Astrocyte (in vitro differentiated cells and primary cell): ENCODE results near the gene HSPA8. TPM values are rescaled to one million over a fixed set of nuclear protein-coding genes. Genes with fewer than 3 reads are reported as not detected.

Source experiments
- DNase-seq: peaks from one replicate; pipeline ENCODE4 v3.0.0-alpha.2; 2010; ENCODE audit warnings: low read depth
- FAIRE-seq: peaks from 2 replicates; lab custom pipeline; 2011; peaks lifted over from hg19 to GRCh38; lab: Jason Lieb, UNC
- H2AFZ ChIP-seq: 2 replicates; pipeline ENCODE4 v1.6.0; 2012; ENCODE audit warnings: low read depth, low read length, inconsistent platforms
- H3K27ac ChIP-seq: 2 replicates; pipeline ENCODE4 v1.5.1; 2011; ENCODE audit warnings: low read depth, low read length, inconsistent platforms
- H3K27me3 ChIP-seq: 2 replicates; pipeline ENCODE4 v1.6.0; 2011; ENCODE audit warnings: low read length, inconsistent platforms; ENCODE audit not compliant: insufficient read depth
- H3K36me3 ChIP-seq: 2 replicates; pipeline ENCODE4 v1.5.1; 2011; ENCODE audit warnings: low read length, inconsistent platforms; ENCODE audit not compliant: insufficient read depth
- H3K4me1 ChIP-seq: 2 replicates; pipeline ENCODE4 v1.5.1; 2011; ENCODE audit warnings: low read length, inconsistent platforms; ENCODE audit not compliant: insufficient read depth
- H3K4me2 ChIP-seq: 2 replicates; pipeline ENCODE4 v1.6.0; 2012; ENCODE audit warnings: low read length, inconsistent platforms
- H3K4me3 ChIP-seq: 2 replicates; pipeline ENCODE4 v1.5.1; 2011; ENCODE audit warnings: low read depth, mild to moderate bottlenecking, low read length, inconsistent platforms; ENCODE audit not compliant: insufficient read depth
- H3K79me2 ChIP-seq: 2 replicates; pipeline ENCODE4 v1.6.0; 2012; ENCODE audit warnings: mild to moderate bottlenecking, low read length, inconsistent platforms; ENCODE audit not compliant: insufficient read depth
- H3K9ac ChIP-seq: 2 replicates; pipeline ENCODE4 v1.6.0; 2012; ENCODE audit warnings: mild to moderate bottlenecking, low read length, inconsistent platforms
- H3K9me3 ChIP-seq: 2 replicates; pipeline ENCODE4 v1.5.1; 2012; ENCODE audit warnings: low read depth, mild to moderate bottlenecking, low read length, inconsistent platforms; ENCODE audit not compliant: insufficient read depth
- H4K20me1 ChIP-seq: 2 replicates; pipeline ENCODE4 v1.6.0; 2012; ENCODE audit warnings: low read length, inconsistent platforms; ENCODE audit not compliant: insufficient read depth
- H3K27ac Mint-ChIP-seq: one replicate; pipeline ENCODE4 v1.8.0; 2021; ENCODE audit warnings: mild to moderate bottlenecking, mixed read lengths; ENCODE audit not compliant: unreplicated experiment
- H3K27me3 Mint-ChIP-seq: one replicate; pipeline ENCODE4 v1.8.0; 2021; ENCODE audit warnings: low read depth, mixed read lengths; ENCODE audit not compliant: unreplicated experiment
- H3K36me3 Mint-ChIP-seq: one replicate; pipeline ENCODE4 v1.8.0; 2021; ENCODE audit warnings: low read depth, mixed read lengths; ENCODE audit not compliant: unreplicated experiment
- H3K4me1 Mint-ChIP-seq: one replicate; pipeline ENCODE4 v1.8.0; 2021; ENCODE audit warnings: low read depth, mixed read lengths; ENCODE audit not compliant: unreplicated experiment
- H3K4me3 Mint-ChIP-seq: one replicate; pipeline ENCODE4 v1.8.0; 2021; ENCODE audit warnings: mild to moderate bottlenecking, moderate library complexity, mixed read lengths; ENCODE audit not compliant: unreplicated experiment
- H3K9me3 Mint-ChIP-seq: one replicate; pipeline ENCODE4 v1.8.0; 2021; ENCODE audit warnings: mild to moderate bottlenecking, mixed read lengths; ENCODE audit not compliant: unreplicated experiment
- EZH2 ChIP-seq: IDR thresholded peaks from 2 replicates; pipeline ENCODE4 v1.6.1; 2012; ENCODE audit warnings: mild to moderate bottlenecking, low read length, inconsistent platforms; ENCODE audit not compliant: insufficient read depth
- total RNA-seq: library from RNA; stranded (reverse); gene quantifications from 2 replicates; pipeline ENCODE4 v1.2.1, GENCODE V29; 2021
- TF ChIP-seq, protein P1 (sequence below): IDR thresholded peaks from 2 replicates; pipeline ENCODE4 v1.5.1; 2011; ENCODE audit warnings: low read depth, mild to moderate bottlenecking, inconsistent platforms, low read length, moderate library complexity; ENCODE audit not compliant: insufficient read depth

Gene HSPA8
- total RNA-seq, 1 donor from 2014 or later, result 1,502 TPM

GRCh38 chr11:123055191-123055901 lies 6.6 kb downstream of the HSPA8 start:
- H2AFZ ChIP-seq, result no peak overlapping the region
- Mint-ChIP-seq H3K4me1 (peaks cover 48% of the 10 kb centered on the region), H3K27ac (peak overlapping the region; percentile 53), H3K27me3 (no peaks in the 10 kb centered on the region), H3K36me3 (peaks cover 25% of the 10 kb centered on the region), H3K9me3 (no peaks in the 10 kb centered on the region), H3K4me3 (peak overlapping the region; percentile 70)
- peaks cover 73% of the 10 kb centered on the region for H4K20me1 ChIP-seq
- no peak overlapping the region for H3K9ac ChIP-seq
- TF ChIP-seq EZH2, result no peak
- TF ChIP-seq, protein P1, sequence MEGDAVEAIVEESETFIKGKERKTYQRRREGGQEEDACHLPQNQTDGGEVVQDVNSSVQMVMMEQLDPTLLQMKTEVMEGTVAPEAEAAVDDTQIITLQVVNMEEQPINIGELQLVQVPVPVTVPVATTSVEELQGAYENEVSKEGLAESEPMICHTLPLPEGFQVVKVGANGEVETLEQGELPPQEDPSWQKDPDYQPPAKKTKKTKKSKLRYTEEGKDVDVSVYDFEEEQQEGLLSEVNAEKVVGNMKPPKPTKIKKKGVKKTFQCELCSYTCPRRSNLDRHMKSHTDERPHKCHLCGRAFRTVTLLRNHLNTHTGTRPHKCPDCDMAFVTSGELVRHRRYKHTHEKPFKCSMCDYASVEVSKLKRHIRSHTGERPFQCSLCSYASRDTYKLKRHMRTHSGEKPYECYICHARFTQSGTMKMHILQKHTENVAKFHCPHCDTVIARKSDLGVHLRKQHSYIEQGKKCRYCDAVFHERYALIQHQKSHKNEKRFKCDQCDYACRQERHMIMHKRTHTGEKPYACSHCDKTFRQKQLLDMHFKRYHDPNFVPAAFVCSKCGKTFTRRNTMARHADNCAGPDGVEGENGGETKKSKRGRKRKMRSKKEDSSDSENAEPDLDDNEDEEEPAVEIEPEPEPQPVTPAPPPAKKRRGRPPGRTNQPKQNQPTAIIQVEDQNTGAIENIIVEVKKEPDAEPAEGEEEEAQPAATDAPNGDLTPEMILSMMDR, result no peak
- DNase-seq, result no peak
- H3K4me3 ChIP-seq, result no peak overlapping the region
- peaks cover 43% of the 10 kb centered on the region for H3K79me2 ChIP-seq
- no peak for FAIRE-seq
- H3K4me1 ChIP-seq, result peaks cover 30% of the 10 kb centered on the region
- H3K27ac ChIP-seq, result no peak overlapping the region
- H3K36me3 ChIP-seq, result peaks cover 53% of the 10 kb centered on the region
- H3K27me3 ChIP-seq, result no peaks in the 10 kb centered on the region
- H3K9me3 ChIP-seq, result no peaks in the 10 kb centered on the region
- H3K4me2 ChIP-seq, result peak overlapping the region; percentile 91

GRCh38 chr11:123054301-123055065 lies 7.5 kb downstream of the HSPA8 start:
- H3K27me3 ChIP-seq, result no peaks in the 10 kb centered on the region
- H3K4me3 ChIP-seq, result no peak overlapping the region
- H3K27ac ChIP-seq, result no peak overlapping the region
- no peaks in the 10 kb centered on the region for H3K9me3 ChIP-seq
- TF ChIP-seq, protein P1, result peak; percentile 66
- no peak for TF ChIP-seq EZH2
- no peak overlapping the region for H3K4me2 ChIP-seq
- H3K4me1 ChIP-seq, result peaks cover 26% of the 10 kb centered on the region
- Mint-ChIP-seq H3K27ac (peak overlapping the region; percentile 59), H3K36me3 (peaks cover 17% of the 10 kb centered on the region), H3K27me3 (no peaks in the 10 kb centered on the region), H3K4me3 (no peak overlapping the region), H3K9me3 (no peaks in the 10 kb centered on the region), H3K4me1 (peaks cover 42% of the 10 kb centered on the region)
- peaks cover 45% of the 10 kb centered on the region for H3K36me3 ChIP-seq
- DNase-seq (peak; percentile 46), FAIRE-seq (no peak)
- H2AFZ ChIP-seq, result no peak overlapping the region
- H3K79me2 ChIP-seq, result peaks cover 34% of the 10 kb centered on the region
- peaks cover 64% of the 10 kb centered on the region for H4K20me1 ChIP-seq
- no peak overlapping the region for H3K9ac ChIP-seq
